Measurements from ENCODE around the gene SMPX. TPM values are rescaled to one million over a fixed set of nuclear protein-coding genes. Genes with fewer than 3 reads are reported as not detected.

Gene SMPX
- total and polyA plus RNA-seq, 8 donors = 1.0 to 126 (median 13.9) TPM; not detected in 2

DNA sequence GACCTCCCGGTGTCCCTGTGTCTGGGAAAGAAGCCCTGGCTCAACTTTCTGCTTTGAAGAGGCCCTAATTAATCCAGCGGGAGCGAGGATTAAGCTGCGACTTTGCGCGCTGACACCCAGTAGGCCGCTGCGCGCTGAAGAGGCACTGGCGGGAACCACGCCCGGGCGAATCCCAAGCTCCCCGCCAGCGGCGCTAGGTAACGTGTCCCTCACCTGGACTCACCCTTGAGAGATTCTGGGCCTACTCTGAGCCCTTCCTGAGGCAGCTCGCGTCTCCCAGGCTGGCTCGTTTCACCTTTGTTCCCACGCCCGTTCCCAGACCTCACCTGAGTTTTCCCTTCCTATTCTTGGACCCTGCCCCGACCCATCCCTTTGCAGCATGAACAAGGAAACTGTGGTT, 99.2 kb downstream of the SMPX start:
- peak overlapping the region in 3 of 4 donors; percentile 25 to 33 (median 31) for H3K4me3 ChIP-seq
- peak in 1 of 2 donors; percentile 9 for DNase-seq
- intact Hi-C loops (cut with DNase I; ENCODE audit: low total_unique reads) = no loop called here
- peaks cover 0 to 36% (median 32%) of the 10 kb centered on the region in 3 donors for H3K27me3 ChIP-seq
- H3K36me3 ChIP-seq = no peaks in the 10 kb centered on the region
- H3K9me3 ChIP-seq = peaks cover 0 to 15% (median 0%) of the 10 kb centered on the region in 4 donors
- whole genome bisulfite sequencing, 5 donors = 14 to 52% (median 40%) methylated on average over 7 to 23 of the region's 23 CpGs
- H3K27ac ChIP-seq = no peak overlapping the region
- peaks cover 0 to 8% (median 0%) of the 10 kb centered on the region in 4 donors for H3K4me1 ChIP-seq
- TF ChIP-seq EP300 (IDR thresholded peaks at IDR 0.05) = no peak
- TF ChIP-seq POLR2A (IDR thresholded peaks at IDR 0.05) = no peak
- TF ChIP-seq POLR2AphosphoS5 (IDR thresholded peaks at IDR 0.05) = no peak
- TF ChIP-seq CTCF (IDR thresholded peaks at IDR 0.05) = no peak

GRCh38 chrX:21658152-21658737, 99.7 kb downstream of the SMPX start, which contains the start of gene KLHL34:
TSS of gene KLHL34 (minus strand) at chrX:21658330. CDS start at chrX:21657788, 542 bp downstream.
- Histone ChIP-seq H3K4me1 (peaks cover 0 to 8% (median 0%) of the 10 kb centered on the region in 4 donors), H3K9me3 (peaks cover 0 to 15% (median 0%) of the 10 kb centered on the region in 4 donors), H3K27me3 (peaks cover 0 to 34% (median 32%) of the 10 kb centered on the region in 3 donors), H3K27ac (no peak within 1 kb of the TSS), H3K36me3 (no peaks in the 10 kb centered on the region), H3K4me3 (peak within 1 kb of the TSS; percentile 25 to 33 (median 31))
- intact Hi-C loops (cut with DNase I; ENCODE audit: low total_unique reads) = no loop called here
- 4 to 71% (median 21%) methylated on average over 25 to 60 of the region's 60 CpGs; no CpG with 5 or more reads in 1 of the 5 donors for WGBS, 5 donors
- peak in 1 of 2 donors; percentile 15 for DNase-seq
- no peak for TF ChIP-seq EP300 (IDR thresholded peaks at IDR 0.05)
- no peak for TF ChIP-seq CTCF (IDR thresholded peaks at IDR 0.05)
- TF ChIP-seq POLR2AphosphoS5 (IDR thresholded peaks at IDR 0.05) = no peak
- no peak for TF ChIP-seq POLR2A (IDR thresholded peaks at IDR 0.05)

- DNase-seq = peak in 1 of 2 donors; percentile 4
- Histone ChIP-seq H3K9me3 (peaks cover 0 to 15% (median 0%) of the 10 kb centered on the region in 4 donors), H3K4me1 (peaks cover 0 to 8% (median 0%) of the 10 kb centered on the region in 4 donors), H3K36me3 (no peaks in the 10 kb centered on the region), H3K27me3 (peaks cover 0 to 34% (median 32%) of the 10 kb centered on the region in 3 donors), H3K4me3 (peak overlapping the region; percentile 25 to 33 (median 31)), H3K27ac (no peak overlapping the region)
- WGBS, 5 donors = 48 to 75% (median 57%) methylated on average over 46 to 57 of the region's 57 CpGs; no CpG with 5 or more reads in 1 of the 5 donors
- intact Hi-C loops (cut with DNase I; ENCODE audit: low total_unique reads) = no loop called here
- TF ChIP-seq POLR2AphosphoS5 (IDR thresholded peaks at IDR 0.05) (no peak), POLR2A (IDR thresholded peaks at IDR 0.05) (no peak), EP300 (IDR thresholded peaks at IDR 0.05) (no peak), CTCF (IDR thresholded peaks at IDR 0.05) (no peak)
Measured at GRCh38 chrX:21657318-21658151, 100.4 kb downstream of the SMPX start.

DNA sequence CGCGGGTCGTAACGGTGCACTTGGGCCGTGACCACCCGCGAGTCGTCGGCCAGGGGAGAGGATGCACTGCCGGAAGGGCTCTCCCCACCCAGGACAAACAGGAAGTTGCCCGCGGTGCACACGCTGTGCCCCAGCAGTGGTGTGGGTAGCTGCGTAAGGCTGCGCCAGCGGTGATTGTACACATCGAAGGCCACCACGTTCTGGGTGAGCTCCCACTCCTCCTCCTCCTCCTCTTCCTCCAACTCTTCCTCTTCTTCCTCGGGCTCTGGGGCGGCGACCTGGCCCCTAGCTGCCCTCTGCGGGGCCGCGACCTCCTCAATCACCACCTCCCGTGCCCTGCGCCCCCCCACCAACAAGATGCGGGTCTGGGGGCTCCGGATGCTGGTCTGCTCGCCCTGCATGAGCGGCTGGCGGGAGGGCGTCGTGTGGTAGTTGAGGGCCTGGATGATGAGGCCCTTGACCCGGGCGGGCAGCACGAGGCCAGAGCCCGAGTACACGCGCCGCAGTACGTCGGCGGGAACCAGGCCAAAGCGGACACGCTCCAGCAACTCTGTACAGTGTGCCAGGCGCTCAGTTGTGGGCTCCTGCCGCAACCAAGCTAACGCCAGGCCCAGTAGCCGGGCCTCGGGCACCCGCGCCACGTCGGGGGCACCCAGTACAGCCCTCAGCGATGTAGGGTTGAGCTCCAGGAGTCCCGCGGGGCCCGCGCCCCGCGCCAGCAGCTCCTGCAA, 101.2 kb downstream of the SMPX start:
- H3K27ac ChIP-seq = no peak overlapping the region
- DNase-seq = no peak
- intact Hi-C loops (cut with DNase I; ENCODE audit: low total_unique reads) = no loop called here
- H3K4me1 ChIP-seq = peaks cover 0 to 8% (median 0%) of the 10 kb centered on the region in 4 donors
- H3K4me3 ChIP-seq = peak overlapping the region in 3 of 4 donors; percentile 10 to 19 (median 15)
- H3K9me3 ChIP-seq = peaks cover 0 to 15% (median 0%) of the 10 kb centered on the region in 4 donors
- TF ChIP-seq POLR2AphosphoS5 (IDR thresholded peaks at IDR 0.05) (no peak), CTCF (IDR thresholded peaks at IDR 0.05) (no peak), EP300 (IDR thresholded peaks at IDR 0.05) (no peak), POLR2A (IDR thresholded peaks at IDR 0.05) (no peak)
- peaks cover 0 to 32% (median 32%) of the 10 kb centered on the region in 3 donors for H3K27me3 ChIP-seq
- H3K36me3 ChIP-seq = no peaks in the 10 kb centered on the region
- 57 to 72% (median 65%) methylated on average over 34 to 61 of the region's 61 CpGs; no CpG with 5 or more reads in 1 of the 5 donors for WGBS, 5 donors

All from stomach (tissue), 9 donors.